Ectodermal cell (in vitro differentiated cells): Measurements from ENCODE around the gene ATXN7.

Source experiments
- H3K27ac ChIP-seq: 2 replicates; pipeline ENCODE4 v1.7.0; 2013; ENCODE audit warnings: mild to moderate bottlenecking, low read depth, low read length; ENCODE audit not compliant: insufficient read depth, poor library complexity, severe bottlenecking
- H3K27me3 ChIP-seq: 2 replicates; pipeline ENCODE4 v1.7.0; 2013; ENCODE audit warnings: mild to moderate bottlenecking, low read length; ENCODE audit not compliant: insufficient read depth, control insufficient read depth, poor library complexity, severe bottlenecking
- H3K36me3 ChIP-seq: one replicate; pipeline ENCODE4 v1.7.0; 2013; ENCODE audit warnings: low read length; ENCODE audit not compliant: control insufficient read depth, insufficient read depth
- H3K4me1 ChIP-seq: one replicate; pipeline ENCODE4 v1.7.0; 2013; ENCODE audit warnings: low read length; ENCODE audit not compliant: control insufficient read depth, insufficient read depth
- H3K4me3 ChIP-seq: 2 replicates; pipeline ENCODE4 v1.7.0; 2013; ENCODE audit warnings: low read depth, low read length, control low read depth; ENCODE audit not compliant: insufficient read depth
- H3K9me3 ChIP-seq: 2 replicates; pipeline ENCODE4 v1.7.0; 2013; ENCODE audit warnings: mild to moderate bottlenecking, low read length, moderate library complexity; ENCODE audit not compliant: control insufficient read depth
- WGBS, 2 experiments: methylation state at CpG; one replicate each; pipeline ENCODE4 v1.1.7; 2013; ENCODE audit warnings: missing lambda C conversion rate in 2 of 2; 5-methylcytosine and 5-hydroxymethylcytosine counted together

The ATXN7 gene

DNA sequence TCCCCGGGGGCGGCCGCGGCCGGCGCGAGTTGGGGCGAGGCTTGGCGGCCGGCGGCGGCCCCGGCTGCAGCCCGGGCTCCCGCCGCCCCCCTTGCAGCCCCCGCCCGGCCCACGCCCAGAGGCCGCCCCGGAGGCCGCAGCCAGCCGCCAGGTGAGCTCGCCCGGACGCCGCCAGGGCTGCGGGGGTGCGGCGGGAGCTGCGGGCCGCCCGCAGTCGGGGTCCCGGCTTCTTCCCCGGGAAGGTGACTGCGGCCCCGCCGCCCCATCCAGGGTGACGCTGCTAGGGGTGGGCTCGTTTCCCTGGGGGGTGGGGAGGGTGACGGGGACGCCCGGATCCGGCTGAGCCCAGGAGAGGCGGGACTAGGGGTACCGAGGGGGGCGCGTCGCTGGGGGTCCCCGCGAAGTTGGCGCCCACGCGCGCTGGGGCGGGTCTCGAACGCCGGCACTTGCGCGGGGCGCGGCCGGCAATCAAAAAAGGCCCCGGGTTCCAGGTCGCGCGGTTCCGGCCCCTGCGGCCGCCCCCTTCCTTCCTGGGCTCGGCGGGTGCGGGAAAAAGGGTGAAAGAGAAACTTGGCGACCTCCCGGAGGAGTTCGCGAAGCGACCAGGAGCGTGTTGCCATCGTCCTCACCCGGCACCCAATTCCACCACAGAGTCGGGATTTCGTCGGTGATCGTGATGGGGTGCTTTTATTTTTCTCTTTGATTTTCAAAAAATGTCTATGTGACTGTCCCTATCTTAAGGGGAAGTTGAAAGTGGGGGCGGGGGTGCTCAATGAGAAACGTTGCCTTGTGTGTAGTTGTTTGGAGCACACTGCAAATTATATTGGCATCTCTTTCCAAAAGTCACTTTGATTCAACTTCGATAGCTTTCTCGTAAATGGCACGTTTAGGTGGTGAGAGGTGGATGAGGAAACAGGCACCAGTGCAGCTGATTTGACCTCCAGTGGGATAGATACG is 619 bp downstream of the ATXN7 start:
- 1 to 2% methylated on average over 93 of the region's 93 CpGs for WGBS, 2 experiments
- Histone ChIP-seq H3K4me3 (peak overlapping the region; percentile 72), H3K4me1 (no peaks in the 10 kb centered on the region), H3K27me3 (no peaks in the 10 kb centered on the region), H3K27ac (no peak overlapping the region), H3K36me3 (no peaks in the 10 kb centered on the region), H3K9me3 (no peaks in the 10 kb centered on the region)

DNA sequence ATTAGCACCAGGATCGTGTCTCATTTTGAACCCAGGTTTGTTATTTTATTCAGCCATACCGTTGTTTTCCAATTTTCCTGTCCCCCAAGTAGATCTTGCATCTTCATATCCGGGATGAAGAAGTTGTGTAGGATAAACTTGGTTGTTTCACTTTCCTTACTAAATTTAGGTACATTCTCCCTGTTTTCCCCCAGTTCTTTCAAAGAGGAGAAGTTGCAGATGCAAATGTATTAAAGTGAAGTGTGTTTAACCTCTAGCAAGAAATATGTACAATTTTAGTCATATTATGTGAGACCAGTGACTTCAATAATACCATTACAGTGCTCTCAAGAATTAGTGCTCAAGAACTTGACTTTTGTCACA is 1.3 kb downstream of the ATXN7 start:
- peak overlapping the region; percentile 72 for H3K4me3 ChIP-seq
- no peaks in the 10 kb centered on the region for H3K36me3 ChIP-seq
- no peaks in the 10 kb centered on the region for H3K9me3 ChIP-seq
- H3K4me1 ChIP-seq, result no peaks in the 10 kb centered on the region
- H3K27ac ChIP-seq, result no peak overlapping the region
- no peaks in the 10 kb centered on the region for H3K27me3 ChIP-seq
- 50 to 54% methylated on average over 1 to 3 of the region's 3 CpGs for WGBS, 2 experiments

DNA sequence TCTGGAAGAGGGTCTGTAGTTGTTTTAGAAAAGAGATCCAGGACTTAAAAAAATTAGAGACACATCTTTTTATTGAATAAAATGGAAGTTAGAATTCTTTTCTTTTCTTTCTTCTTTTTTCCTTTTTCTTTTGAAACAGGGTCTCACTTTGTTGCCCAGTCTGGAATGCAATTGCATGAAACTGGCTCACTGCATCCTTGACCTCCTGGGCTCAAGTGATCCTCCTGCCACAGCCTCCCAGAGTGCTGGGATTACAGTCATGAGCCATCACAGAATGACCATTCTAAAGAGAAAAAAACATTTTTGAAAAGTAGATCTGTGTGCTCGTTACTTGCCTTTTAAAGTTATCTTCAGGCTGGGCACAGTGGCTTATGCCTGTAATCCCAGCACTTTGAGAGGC is 3.6 kb downstream of the ATXN7 start:
- no peak overlapping the region for H3K4me3 ChIP-seq
- no peak overlapping the region for H3K27ac ChIP-seq
- H3K9me3 ChIP-seq, result no peaks in the 10 kb centered on the region
- H3K4me1 ChIP-seq, result peaks cover 3% of the 10 kb centered on the region
- H3K27me3 ChIP-seq, result no peaks in the 10 kb centered on the region
- WGBS, 2 experiments, result 89 to 92% methylated on average over 1 of the region's 1 CpG
- H3K36me3 ChIP-seq, result no peaks in the 10 kb centered on the region

DNA sequence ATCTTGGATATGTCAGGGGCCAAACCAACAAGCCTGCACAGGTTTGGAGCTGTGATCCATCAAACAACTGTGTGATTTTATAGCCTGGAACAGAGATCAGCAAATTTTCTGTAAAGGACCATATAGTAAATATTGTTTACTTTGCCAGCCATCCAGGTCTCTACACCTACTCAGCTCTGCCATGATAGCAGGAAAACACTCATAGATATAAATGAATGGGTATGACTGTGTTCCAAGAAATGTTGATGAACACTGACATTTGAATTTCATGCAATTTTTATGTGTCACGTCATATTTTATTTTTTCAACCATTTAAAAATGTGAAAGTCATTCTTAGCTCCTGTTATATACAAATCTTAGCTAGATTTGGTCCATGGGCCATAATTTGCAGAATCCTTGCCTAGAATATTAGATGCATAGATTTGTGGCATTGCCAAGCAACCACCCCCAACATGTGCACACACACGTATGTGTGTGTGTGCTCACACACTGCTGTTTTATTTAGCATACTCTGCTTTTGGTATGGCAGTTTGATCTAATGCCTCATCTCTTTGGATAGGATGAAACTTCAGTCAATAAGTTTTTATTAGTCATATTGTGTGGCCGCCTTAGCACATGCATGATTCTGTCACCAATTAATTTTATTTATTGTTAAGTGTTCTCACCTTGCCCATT is 6.4 kb downstream of the ATXN7 start:
- Histone ChIP-seq H3K9me3 (no peaks in the 10 kb centered on the region), H3K27me3 (no peaks in the 10 kb centered on the region), H3K27ac (no peak overlapping the region), H3K4me3 (no peak overlapping the region), H3K36me3 (no peaks in the 10 kb centered on the region), H3K4me1 (peaks cover 6% of the 10 kb centered on the region)
- WGBS, 2 experiments, result 93 to 97% methylated on average over 3 of the region's 3 CpGs

DNA sequence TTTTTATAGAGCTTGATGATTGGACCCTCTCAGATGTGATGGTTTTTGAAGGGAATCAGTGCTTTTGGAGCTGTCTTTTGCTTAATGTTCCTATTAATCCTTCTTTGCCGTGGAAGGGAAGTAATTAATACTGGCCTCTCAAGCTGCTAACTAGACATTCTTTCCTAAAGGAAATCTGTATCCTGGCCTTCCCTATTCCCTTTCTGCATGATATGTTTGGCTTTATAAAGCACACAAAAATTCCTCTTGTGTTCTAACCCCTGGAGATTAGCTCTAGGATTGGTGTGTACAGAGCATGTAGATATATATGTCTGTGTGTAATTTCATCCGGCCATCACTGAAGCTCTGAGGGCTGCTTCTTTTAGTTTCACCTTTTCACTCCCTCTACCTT is 6.9 kb downstream of the ATXN7 start:
- no peaks in the 10 kb centered on the region for H3K9me3 ChIP-seq
- H3K4me1 ChIP-seq, result peaks cover 6% of the 10 kb centered on the region
- H3K36me3 ChIP-seq, result no peaks in the 10 kb centered on the region
- no peak overlapping the region for H3K4me3 ChIP-seq
- WGBS, 2 experiments, result 91 to 100% methylated on average over 1 to 2 of the region's 2 CpGs
- H3K27me3 ChIP-seq, result no peaks in the 10 kb centered on the region
- H3K27ac ChIP-seq, result no peak overlapping the region

DNA sequence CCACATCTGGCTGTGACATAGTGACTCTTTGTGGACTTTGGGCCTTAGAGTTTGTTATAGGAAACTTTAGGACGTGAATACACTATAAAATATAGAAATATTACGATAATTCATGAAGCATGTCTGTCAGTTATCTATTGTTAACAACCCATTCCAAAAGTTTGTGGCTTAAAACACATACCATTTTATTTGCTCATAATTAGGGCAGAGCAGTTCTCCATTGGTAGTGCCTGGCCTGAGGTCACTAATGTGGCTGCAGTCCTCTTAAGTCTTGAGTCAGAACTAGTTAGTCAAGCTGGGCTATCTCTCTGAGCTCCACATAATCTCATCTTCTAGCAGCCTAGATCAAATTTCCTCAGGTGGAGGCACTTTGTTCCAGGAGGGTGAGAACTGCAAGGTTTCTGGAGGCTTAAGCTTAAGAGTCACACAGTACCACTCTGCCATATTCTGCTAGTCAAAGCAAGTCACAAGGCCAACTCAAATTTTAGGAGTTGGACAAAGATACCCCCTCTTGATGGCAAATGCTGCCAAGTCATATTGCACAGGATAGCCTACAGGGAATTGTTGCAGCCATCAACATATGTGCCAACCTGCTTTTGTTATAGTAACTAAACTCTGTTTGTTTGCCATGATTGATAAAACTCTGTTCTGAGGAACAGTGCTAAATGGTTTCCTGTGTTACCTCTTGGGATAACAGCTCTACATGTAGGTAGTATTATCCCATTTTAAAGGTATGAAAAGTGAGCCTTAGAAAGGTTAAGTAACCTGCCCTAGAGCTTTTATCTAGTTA is 8.7 kb downstream of the ATXN7 start:
- Histone ChIP-seq H3K4me1 (peaks cover 6% of the 10 kb centered on the region), H3K9me3 (no peaks in the 10 kb centered on the region), H3K27ac (no peak overlapping the region), H3K4me3 (no peak overlapping the region), H3K27me3 (no peaks in the 10 kb centered on the region), H3K36me3 (no peaks in the 10 kb centered on the region)
- WGBS, 2 experiments, result 100% methylated on average over 2 of the region's 2 CpGs

DNA sequence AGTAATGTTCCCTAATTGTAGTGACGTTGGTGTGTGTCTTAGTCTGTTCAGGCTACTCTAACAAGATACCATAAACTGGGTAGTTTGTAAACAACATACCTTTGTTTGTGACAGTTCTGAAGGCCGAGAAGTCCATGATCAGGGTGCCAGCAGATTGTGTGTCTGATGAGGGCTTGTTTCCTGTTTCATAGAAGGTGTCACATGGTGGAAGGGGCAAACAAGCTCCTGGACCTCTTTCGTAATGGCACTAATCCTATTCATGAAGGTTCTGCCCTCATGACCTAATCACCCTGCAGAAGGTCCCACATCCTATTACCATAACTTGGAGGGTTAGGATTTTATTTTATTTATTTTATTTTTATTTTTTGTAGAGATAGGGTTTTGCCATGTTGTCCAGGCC is 11.1 kb downstream of the ATXN7 start:
- H3K4me1 ChIP-seq, result peaks cover 22% of the 10 kb centered on the region
- H3K27ac ChIP-seq, result no peak overlapping the region
- H3K9me3 ChIP-seq, result no peaks in the 10 kb centered on the region
- no peak overlapping the region for H3K4me3 ChIP-seq
- H3K36me3 ChIP-seq, result no peaks in the 10 kb centered on the region
- H3K27me3 ChIP-seq, result no peaks in the 10 kb centered on the region
- 89 to 92% methylated on average over 2 to 3 of the region's 3 CpGs for WGBS, 2 experiments

DNA sequence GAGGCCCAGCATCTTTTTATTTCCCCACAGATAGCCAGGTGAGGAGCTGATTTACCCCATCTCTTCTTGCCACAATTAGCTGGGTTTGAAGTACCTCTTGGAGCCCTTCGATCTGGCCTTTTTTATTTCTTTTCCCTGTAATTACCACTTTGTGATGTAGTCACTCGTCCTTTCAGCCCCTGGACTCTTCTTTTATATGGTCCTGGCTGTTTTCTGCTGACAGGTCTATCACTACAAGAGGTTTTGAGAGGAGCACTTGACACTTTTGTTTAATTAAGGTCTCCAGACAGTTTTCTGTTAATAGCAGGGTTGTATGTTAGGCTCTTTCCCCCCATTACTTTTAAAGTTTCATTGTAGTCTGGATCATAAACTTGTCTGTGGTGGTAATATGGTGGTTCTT is 11.8 kb downstream of the ATXN7 start:
- Histone ChIP-seq H3K4me1 (peaks cover 22% of the 10 kb centered on the region), H3K27ac (no peak overlapping the region), H3K36me3 (no peaks in the 10 kb centered on the region), H3K4me3 (no peak overlapping the region), H3K9me3 (no peaks in the 10 kb centered on the region), H3K27me3 (no peaks in the 10 kb centered on the region)
- 91 to 93% methylated on average over 2 of the region's 2 CpGs for WGBS, 2 experiments

DNA sequence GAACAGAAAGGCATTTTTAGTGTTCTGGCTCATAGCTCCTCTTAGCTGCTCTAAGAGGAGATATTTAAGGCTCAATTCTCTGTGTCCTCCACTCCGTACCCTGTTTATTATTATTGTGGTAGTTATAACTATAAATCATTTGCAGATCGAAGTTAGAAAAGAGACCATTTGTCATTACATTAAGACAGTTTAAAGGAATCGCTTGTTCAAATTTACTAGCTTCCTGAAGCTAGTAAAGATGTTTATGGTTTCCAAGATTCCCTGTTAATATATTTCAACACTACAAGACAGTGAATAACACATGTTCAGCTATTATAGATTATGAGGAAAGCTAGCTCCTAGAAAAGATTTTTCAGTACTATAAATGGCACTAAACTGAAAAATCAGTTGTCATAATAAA is 12.6 kb downstream of the ATXN7 start:
- Histone ChIP-seq H3K9me3 (no peaks in the 10 kb centered on the region), H3K36me3 (no peaks in the 10 kb centered on the region), H3K27me3 (no peaks in the 10 kb centered on the region), H3K27ac (no peak overlapping the region), H3K4me1 (peaks cover 22% of the 10 kb centered on the region), H3K4me3 (no peak overlapping the region)
- WGBS, 2 experiments, result 83% methylated on average over 3 of the region's 3 CpGs; no CpG with 5 or more reads in 1 of the 2 experiments
